ENCODE results near the gene KLHDC4.
"Not testable (repeated sequence)": the region's sequence is repeated elsewhere in the genome, so short reads cannot be mapped to it uniquely, and the experiment has no call there.

Gene KLHDC4

GRCh38 chr16:87724490-87725291 lies 41.1 kb downstream of the KLHDC4 start:
- Histone ChIP-seq H3K36me3 (peaks cover 32% of the 10 kb centered on the region), H3K4me1 (peaks cover 26% of the 10 kb centered on the region), H3K27me3 (no peaks in the 10 kb centered on the region), H3K9me3 (no peaks in the 10 kb centered on the region), H3K4me3 (ENCODE audit: low read depth, low read length) (no peak overlapping the region)
- DNase-seq: no peak
- TF ChIP-seq CTCF (IDR thresholded peaks at IDR 0.05; ENCODE audit: low read depth, low read length): no peak

- DNase-seq: peak; percentile 98
Measured at GRCh38 chr16:87723226-87723623, 42.6 kb downstream of the KLHDC4 start.

DNA sequence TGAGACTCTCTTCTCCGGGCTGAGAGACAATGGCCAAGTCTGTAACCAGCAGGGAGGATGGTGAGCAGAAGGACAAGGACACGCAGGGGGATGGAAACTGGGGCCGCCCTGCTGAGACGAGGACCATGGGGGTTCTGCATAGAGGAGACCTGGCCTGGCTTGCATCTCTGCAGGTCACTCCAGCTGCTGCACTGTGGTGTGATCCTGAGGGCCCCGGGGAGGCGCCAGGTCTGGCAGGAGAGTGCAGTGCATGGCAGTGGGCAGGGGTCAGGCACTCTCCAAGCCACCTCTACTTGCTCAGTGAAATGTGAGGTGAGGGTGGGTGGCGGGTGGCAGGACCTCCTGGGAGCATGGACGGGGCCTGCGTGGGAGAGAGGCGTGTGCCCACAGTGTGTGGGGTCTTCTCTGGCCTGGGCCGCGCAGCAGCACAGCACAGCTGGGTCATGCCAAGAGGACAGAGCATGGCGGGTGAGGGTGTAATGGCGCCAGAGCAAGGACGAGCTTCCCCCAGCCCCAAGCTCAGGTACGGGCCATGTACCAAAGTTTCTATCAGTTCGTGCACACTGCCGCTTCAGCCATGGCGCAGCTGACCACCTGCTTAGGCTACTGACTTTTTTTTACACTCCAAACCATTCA lies 43.1 kb downstream of the KLHDC4 start:
- Histone ChIP-seq H3K36me3 (peaks cover 27% of the 10 kb centered on the region), H3K4me3 (ENCODE audit: low read depth, low read length) (peak overlapping the region; percentile 2; the same call in 1 of the 2 replicates), H3K27me3 (no peaks in the 10 kb centered on the region), H3K9me3 (no peaks in the 10 kb centered on the region), H3K4me1 (peaks cover 23% of the 10 kb centered on the region)
- no peak for DNase-seq
- TF ChIP-seq CTCF (IDR thresholded peaks at IDR 0.05; ENCODE audit: low read depth, low read length): no peak

More at GRCh38 chr16:87723226-87723623, 42.6 kb downstream of the KLHDC4 start:
- no peaks in the 10 kb centered on the region for H3K9me3 ChIP-seq
- no peak overlapping the region; the same call in 1 of the 2 replicates for H3K4me3 ChIP-seq (ENCODE audit: low read depth, low read length)
- H3K4me1 ChIP-seq: peaks cover 23% of the 10 kb centered on the region
- TF ChIP-seq CTCF (IDR thresholded peaks at IDR 0.05; ENCODE audit: low read depth, low read length): no peak
- no peaks in the 10 kb centered on the region for H3K27me3 ChIP-seq
- peaks cover 27% of the 10 kb centered on the region for H3K36me3 ChIP-seq

DNA sequence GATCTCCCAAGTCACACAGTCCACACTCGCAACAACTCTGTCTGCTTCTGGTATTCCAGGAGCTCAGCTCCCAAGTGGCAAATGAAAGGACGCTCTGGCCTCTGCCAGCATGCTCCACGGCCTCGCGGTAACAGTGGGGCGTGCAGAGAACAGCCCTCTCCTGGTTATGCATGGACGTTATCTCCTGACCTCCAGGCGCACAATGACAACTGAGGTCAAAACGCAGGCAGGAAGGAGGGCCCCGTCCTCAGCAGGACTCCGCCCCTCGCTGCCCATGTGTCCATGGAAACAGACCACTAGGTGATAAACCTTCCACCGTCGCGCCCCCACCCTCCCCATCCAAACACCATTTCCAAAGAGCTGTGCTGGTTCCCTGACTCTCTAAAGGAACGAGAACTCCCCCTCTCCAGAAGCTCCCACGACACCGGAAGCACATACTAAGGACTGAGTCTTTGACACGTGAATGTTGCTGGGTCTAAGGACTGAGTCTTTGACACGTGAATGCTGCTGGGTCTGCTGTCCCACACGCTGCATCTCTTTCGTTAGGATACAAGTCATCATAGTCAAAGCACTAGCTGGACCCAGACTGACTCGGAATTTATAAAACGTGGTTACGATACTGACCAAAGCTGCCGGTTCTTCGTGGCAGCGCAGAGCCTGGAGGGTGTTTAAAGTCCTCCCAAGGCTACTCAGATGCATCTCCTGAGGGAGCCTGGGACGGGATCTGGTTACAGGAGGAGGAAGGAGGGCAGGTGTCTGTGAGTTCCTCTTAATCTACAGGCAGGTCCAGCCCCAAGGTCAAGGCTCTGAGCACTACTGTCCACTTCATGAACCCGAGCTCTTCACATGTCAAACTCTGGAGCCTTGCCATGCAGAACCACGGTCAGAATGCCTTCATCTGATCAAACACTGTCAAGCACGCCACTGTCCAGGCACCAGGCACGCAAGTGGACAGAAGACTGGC lies 43.9 kb downstream of the KLHDC4 start:
- Histone ChIP-seq H3K4me1 (peaks cover 23% of the 10 kb centered on the region), H3K36me3 (peaks cover 24% of the 10 kb centered on the region)
- TF ChIP-seq CTCF (IDR thresholded peaks at IDR 0.05; ENCODE audit: low read depth, low read length): no peak

GRCh38 chr16:87720446-87720845 lies 45.3 kb downstream of the KLHDC4 start:
- Histone ChIP-seq H3K4me3 (ENCODE audit: low read depth, low read length) (no peak overlapping the region), H3K9me3 (no peaks in the 10 kb centered on the region), H3K4me1 (peaks cover 23% of the 10 kb centered on the region), H3K27me3 (no peaks in the 10 kb centered on the region), H3K36me3 (peaks cover 24% of the 10 kb centered on the region)
- DNase-seq: no peak
- TF ChIP-seq CTCF (IDR thresholded peaks at IDR 0.05; ENCODE audit: low read depth, low read length): no peak

More for the DNA sequence above, 43.9 kb downstream of the KLHDC4 start:
- Histone ChIP-seq H3K4me3 (ENCODE audit: low read depth, low read length) (no peak overlapping the region; the same call in 1 of the 2 replicates), H3K9me3 (no peaks in the 10 kb centered on the region), H3K27me3 (no peaks in the 10 kb centered on the region)
- no peak for DNase-seq

- Histone ChIP-seq H3K36me3 (peaks cover 30% of the 10 kb centered on the region), H3K4me1 (peaks cover 20% of the 10 kb centered on the region)
- H3K27me3 ChIP-seq; H3K9me3 ChIP-seq; H3K4me3 ChIP-seq (ENCODE audit: low read depth, low read length); DNase-seq: not testable (repeated sequence)
Measured at GRCh38 chr16:87718831-87719230, 47.0 kb downstream of the KLHDC4 start.
